ENCODE results near the gene KCNIP4. TPM values are rescaled to one million over a fixed set of nuclear protein-coding genes. Genes with fewer than 3 reads are reported as not detected.
"Not testable (repeated sequence)": the region's sequence is repeated elsewhere in the genome, so short reads cannot be mapped to it uniquely, and the experiment has no call there.

KCNIP4 gene
- total RNA-seq, 2 experiments from 2014 or later = not detected

- Mint-ChIP-seq H3K27me3 (ENCODE audit: low read depth) (peaks cover 4% of the 10 kb centered on the region), H3K4me1 (ENCODE audit: low read depth) (peaks cover 2% of the 10 kb centered on the region), H3K36me3 (ENCODE audit: low read depth) (peaks cover 1% of the 10 kb centered on the region), H3K27ac (no peak overlapping the region), H3K9me3 (peaks cover 4% of the 10 kb centered on the region), H3K4me3 (no peak overlapping the region)
- peak; percentile 38 for DNase-seq
- intact Hi-C loops (cut with micrococcal nuclease) = loop anchor here (1.0 kb wide), 3 partner anchors 362 to 995 kb away; no protein-coding TSS in a partner anchor
- CTCF ChIA-PET = interaction anchor here (0.5 to 2.5 kb wide), 10 partner anchors 9 to 995 kb away, joined by 3 to 16 read pairs (median 4); no protein-coding TSS in a partner anchor
Observed at GRCh38 chr4:20773144-20773997, 1175.2 kb downstream of the KCNIP4 start.

GRCh38 chr4:20764366-20764992, 1184.1 kb downstream of the KCNIP4 start:
- CTCF ChIA-PET = interaction anchor here (2.3 kb wide), 1 partner anchor 9 kb away, joined by 6 read pairs; no protein-coding TSS in a partner anchor

GRCh38 chr4:20761826-20762225, 1186.7 kb downstream of the KCNIP4 start:
- intact Hi-C loops (cut with micrococcal nuclease) = no loop called here
- Mint-ChIP-seq H3K4me1 (ENCODE audit: low read depth) (no peaks in the 10 kb centered on the region), H3K27ac (no peak overlapping the region), H3K36me3 (ENCODE audit: low read depth) (no peaks in the 10 kb centered on the region), H3K27me3 (ENCODE audit: low read depth) (no peaks in the 10 kb centered on the region), H3K9me3 (no peaks in the 10 kb centered on the region), H3K4me3 (no peak overlapping the region)
- DNase-seq = no peak
- CTCF ChIA-PET = interaction anchor here (1.1 kb wide), 1 partner anchor 13 kb away, joined by 3 read pairs; no protein-coding TSS in a partner anchor

More at GRCh38 chr4:20764366-20764992, 1184.1 kb downstream of the KCNIP4 start:
- Mint-ChIP-seq H3K27ac (no peak overlapping the region), H3K9me3 (no peaks in the 10 kb centered on the region), H3K4me3 (no peak overlapping the region), H3K36me3 (ENCODE audit: low read depth) (no peaks in the 10 kb centered on the region), H3K27me3 (ENCODE audit: low read depth) (no peaks in the 10 kb centered on the region), H3K4me1 (ENCODE audit: low read depth) (no peaks in the 10 kb centered on the region)
- no peak for DNase-seq
- intact Hi-C loops (cut with micrococcal nuclease) = no loop called here

GRCh38 chr4:20761382-20761781, 1187.2 kb downstream of the KCNIP4 start:
- no peak overlapping the region for H3K27ac Mint-ChIP-seq
- no peak overlapping the region for H3K4me3 Mint-ChIP-seq
- H3K9me3 Mint-ChIP-seq = no peaks in the 10 kb centered on the region
- H3K27me3 Mint-ChIP-seq (ENCODE audit: low read depth) = no peaks in the 10 kb centered on the region
- H3K36me3 Mint-ChIP-seq (ENCODE audit: low read depth) = no peaks in the 10 kb centered on the region
- no peaks in the 10 kb centered on the region for H3K4me1 Mint-ChIP-seq (ENCODE audit: low read depth)
- no peak for DNase-seq
- intact Hi-C loops (cut with micrococcal nuclease) = no loop called here
- CTCF ChIA-PET = interaction anchor here (1.1 kb wide), 1 partner anchor 13 kb away, joined by 3 read pairs; no protein-coding TSS in a partner anchor

- H3K27ac Mint-ChIP-seq = no peak overlapping the region
Observed at GRCh38 chr4:20760053-20760452, 1188.5 kb downstream of the KCNIP4 start.

GRCh38 chr4:20754036-20754435, 1194.5 kb downstream of the KCNIP4 start:
- H3K9me3 Mint-ChIP-seq = no peaks in the 10 kb centered on the region
- CTCF ChIA-PET = no interaction called here
- no peaks in the 10 kb centered on the region for H3K27me3 Mint-ChIP-seq (ENCODE audit: low read depth)
- H3K4me1 Mint-ChIP-seq (ENCODE audit: low read depth) = no peaks in the 10 kb centered on the region
- intact Hi-C loops (cut with micrococcal nuclease) = no loop called here
- no peak overlapping the region for H3K4me3 Mint-ChIP-seq
- peaks cover 31% of the 10 kb centered on the region for H3K36me3 Mint-ChIP-seq (ENCODE audit: low read depth)
- no peak for DNase-seq
- H3K27ac Mint-ChIP-seq = no peak overlapping the region

More at GRCh38 chr4:20760053-20760452, 1188.5 kb downstream of the KCNIP4 start:
- Mint-ChIP-seq H3K27me3 (ENCODE audit: low read depth) (no peaks in the 10 kb centered on the region), H3K36me3 (ENCODE audit: low read depth) (no peaks in the 10 kb centered on the region), H3K4me1 (ENCODE audit: low read depth) (no peaks in the 10 kb centered on the region), H3K4me3 (no peak overlapping the region), H3K9me3 (no peaks in the 10 kb centered on the region)
- DNase-seq = no peak
- CTCF ChIA-PET = no interaction called here
- intact Hi-C loops (cut with micrococcal nuclease) = no loop called here

- CTCF ChIA-PET = no interaction called here
- Mint-ChIP-seq H3K4me3 (no peak overlapping the region), H3K4me1 (ENCODE audit: low read depth) (no peaks in the 10 kb centered on the region), H3K27ac (no peak overlapping the region), H3K27me3 (ENCODE audit: low read depth) (no peaks in the 10 kb centered on the region), H3K36me3 (ENCODE audit: low read depth) (peaks cover 37% of the 10 kb centered on the region), H3K9me3 (no peaks in the 10 kb centered on the region)
- no peak for DNase-seq
- intact Hi-C loops (cut with micrococcal nuclease) = no loop called here
Observed at GRCh38 chr4:20752641-20753040, 1195.9 kb downstream of the KCNIP4 start.

GRCh38 chr4:20746000-20746399, 1202.6 kb downstream of the KCNIP4 start:
- H3K4me3 Mint-ChIP-seq; CTCF ChIA-PET; DNase-seq; H3K27ac Mint-ChIP-seq; H3K4me1 Mint-ChIP-seq (ENCODE audit: low read depth); H3K27me3 Mint-ChIP-seq (ENCODE audit: low read depth); intact Hi-C loops (cut with micrococcal nuclease): not testable (repeated sequence)
- Mint-ChIP-seq H3K9me3 (peaks cover 26% of the 10 kb centered on the region), H3K36me3 (ENCODE audit: low read depth) (peaks cover 33% of the 10 kb centered on the region)

GRCh38 chr4:20735931-20736330, 1212.6 kb downstream of the KCNIP4 start:
- intact Hi-C loops (cut with micrococcal nuclease) = no loop called here
- CTCF ChIA-PET = no interaction called here
- Mint-ChIP-seq H3K4me3 (no peak overlapping the region), H3K27ac (no peak overlapping the region), H3K4me1 (ENCODE audit: low read depth) (no peaks in the 10 kb centered on the region), H3K36me3 (ENCODE audit: low read depth) (peaks cover 69% of the 10 kb centered on the region), H3K9me3 (peaks cover 33% of the 10 kb centered on the region), H3K27me3 (ENCODE audit: low read depth) (no peaks in the 10 kb centered on the region)
- DNase-seq = no peak

GRCh38 chr4:20724915-20725314, 1223.7 kb downstream of the KCNIP4 start:
- peaks cover 11% of the 10 kb centered on the region for H3K9me3 Mint-ChIP-seq
- H3K27me3 Mint-ChIP-seq (ENCODE audit: low read depth) = no peaks in the 10 kb centered on the region
- intact Hi-C loops (cut with micrococcal nuclease) = no loop called here
- CTCF ChIA-PET = no interaction called here
- DNase-seq = no peak
- no peaks in the 10 kb centered on the region for H3K4me1 Mint-ChIP-seq (ENCODE audit: low read depth)
- no peak overlapping the region for H3K27ac Mint-ChIP-seq
- no peak overlapping the region for H3K4me3 Mint-ChIP-seq
- peaks cover 67% of the 10 kb centered on the region for H3K36me3 Mint-ChIP-seq (ENCODE audit: low read depth)

- no peaks in the 10 kb centered on the region for H3K4me1 Mint-ChIP-seq (ENCODE audit: low read depth)
- H3K9me3 Mint-ChIP-seq = peaks cover 11% of the 10 kb centered on the region
- DNase-seq = no peak
- intact Hi-C loops (cut with micrococcal nuclease) = no loop called here
- CTCF ChIA-PET = no interaction called here
- no peaks in the 10 kb centered on the region for H3K27me3 Mint-ChIP-seq (ENCODE audit: low read depth)
- H3K27ac Mint-ChIP-seq = no peak overlapping the region
- H3K36me3 Mint-ChIP-seq (ENCODE audit: low read depth) = peaks cover 72% of the 10 kb centered on the region
- no peak overlapping the region for H3K4me3 Mint-ChIP-seq
Observed at GRCh38 chr4:20723463-20723862, 1225.1 kb downstream of the KCNIP4 start.

- Mint-ChIP-seq H3K27ac (no peak overlapping the region), H3K4me3 (no peak overlapping the region), H3K9me3 (peaks cover 11% of the 10 kb centered on the region), H3K4me1 (ENCODE audit: low read depth) (no peaks in the 10 kb centered on the region), H3K27me3 (ENCODE audit: low read depth) (no peaks in the 10 kb centered on the region), H3K36me3 (ENCODE audit: low read depth) (peaks cover 77% of the 10 kb centered on the region)
- no peak for DNase-seq
- CTCF ChIA-PET = no interaction called here
- intact Hi-C loops (cut with micrococcal nuclease) = no loop called here
Observed at GRCh38 chr4:20723019-20723418, 1225.6 kb downstream of the KCNIP4 start.

All from activated naive CD4-positive, alpha-beta T cell treated with anti-CD3 and anti-CD28 coated beads for 36 hours (primary cell).